Measurements from ENCODE around the gene CYP2J2.
"Not testable (repeated sequence)": the region's sequence is repeated elsewhere in the genome, so short reads cannot be mapped to it uniquely, and the experiment has no call there.

Gene CYP2J2

DNA sequence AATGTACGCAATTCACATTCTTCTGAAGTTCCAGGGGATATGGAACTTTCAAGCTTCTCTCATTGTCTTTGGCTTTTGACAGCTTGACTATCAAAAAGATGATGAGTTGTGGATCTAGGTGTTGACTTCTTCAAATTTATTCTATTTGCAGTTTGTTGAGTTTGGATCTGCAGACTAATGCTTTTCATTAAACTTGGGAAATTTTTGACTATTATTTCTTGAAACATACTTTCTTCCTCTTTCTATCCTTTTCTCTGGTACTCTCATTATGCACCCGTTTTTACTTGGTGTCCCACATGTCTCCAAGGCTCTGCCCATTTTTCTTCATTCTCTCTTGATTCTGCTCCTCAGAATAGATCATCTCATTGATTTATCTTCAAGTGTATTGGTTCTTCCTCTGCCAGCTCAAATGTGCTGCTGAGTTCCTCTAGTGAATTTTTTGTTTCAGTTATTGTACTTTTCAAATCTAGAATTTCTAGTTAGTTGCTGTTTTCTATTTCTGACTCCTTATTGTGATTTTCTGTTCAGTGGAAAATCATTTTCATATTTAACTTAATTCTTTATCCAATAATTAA lies 49.4 kb downstream of the CYP2J2 start:
- no peak for DNase-seq

DNA sequence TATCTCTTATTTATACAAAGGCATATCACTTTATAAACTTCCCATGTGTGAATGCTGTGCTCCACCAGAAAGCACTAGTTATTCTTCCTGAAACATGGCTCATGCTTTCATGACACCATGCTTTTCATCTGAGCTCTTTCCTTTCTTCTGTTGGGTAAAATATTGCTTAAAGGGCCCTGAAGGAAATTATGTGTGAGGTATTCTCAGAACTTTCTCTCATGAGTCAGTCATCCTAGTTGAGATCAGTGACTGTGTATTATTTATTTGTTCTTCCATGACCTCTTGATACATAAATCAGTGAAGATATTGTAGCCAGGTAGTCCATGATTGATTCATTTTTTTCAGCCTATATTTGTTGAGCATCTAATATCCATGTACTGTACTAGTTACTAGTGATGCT lies 54.8 kb downstream of the CYP2J2 start:
- DNase-seq = no peak

DNA sequence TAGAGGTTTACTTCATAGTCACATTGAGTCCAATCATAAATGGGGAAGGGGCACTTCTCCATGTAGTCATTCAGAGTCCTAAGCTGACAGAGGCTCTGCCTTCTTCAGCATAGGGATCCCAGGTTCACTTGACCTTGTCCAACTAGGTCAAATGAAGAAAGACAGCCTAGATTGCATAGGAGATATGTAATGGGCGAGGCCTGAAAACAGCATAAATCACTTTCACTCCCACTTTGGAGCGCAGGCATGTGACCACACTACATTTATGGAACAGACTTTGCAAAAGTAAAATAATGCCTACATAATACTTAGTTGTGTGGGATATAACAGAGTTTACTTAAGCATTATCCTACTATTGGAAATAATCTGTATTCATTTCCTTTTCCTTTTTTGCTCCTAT lies 60.1 kb downstream of the CYP2J2 start:
- no peak for DNase-seq

GRCh38 chr1:59857679-59858354 lies 68.8 kb downstream of the CYP2J2 start:
- no peak for DNase-seq

GRCh38 chr1:59856725-59857338 lies 69.7 kb downstream of the CYP2J2 start:
- no peak for DNase-seq

DNA sequence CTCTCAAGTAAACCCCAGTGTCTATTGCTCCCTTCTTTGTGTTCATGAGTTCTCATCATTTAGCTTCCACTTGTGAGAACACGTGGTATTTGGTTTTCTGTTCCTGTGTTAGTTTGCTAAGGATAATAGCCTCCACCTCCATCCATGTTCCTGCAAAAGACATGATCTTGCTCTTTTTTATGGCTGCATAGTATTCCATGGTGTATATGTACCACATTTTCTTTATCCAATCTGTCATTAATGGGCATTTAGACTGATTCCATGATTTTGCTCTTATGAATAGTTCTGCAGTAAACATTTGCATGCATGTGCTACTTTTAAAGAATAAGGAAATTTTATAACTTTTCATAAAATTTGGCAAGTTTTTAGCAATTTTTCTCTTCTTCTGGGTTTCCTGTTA lies 71.3 kb downstream of the CYP2J2 start:
- DNase-seq = not testable (repeated sequence)

DNA sequence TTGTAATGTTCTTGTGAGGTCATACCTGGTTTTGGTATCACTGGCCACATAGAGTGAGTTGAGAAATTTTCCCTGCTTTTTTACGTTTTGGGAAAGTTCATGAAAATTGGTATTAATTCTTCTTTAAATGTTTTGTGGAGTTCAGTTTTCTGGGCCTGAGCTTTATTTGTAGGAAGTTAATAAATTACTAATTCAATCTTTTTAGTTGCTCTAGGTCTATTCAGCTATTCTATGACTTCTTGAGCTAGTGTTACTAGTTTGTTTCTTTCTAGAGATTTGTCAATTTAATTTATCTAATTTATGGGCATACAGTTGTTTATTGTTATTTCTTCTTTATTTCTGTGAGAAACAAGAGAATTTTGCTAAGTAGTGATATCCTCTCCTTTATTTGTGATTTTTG lies 74.5 kb downstream of the CYP2J2 start:
- no peak for DNase-seq

DNA sequence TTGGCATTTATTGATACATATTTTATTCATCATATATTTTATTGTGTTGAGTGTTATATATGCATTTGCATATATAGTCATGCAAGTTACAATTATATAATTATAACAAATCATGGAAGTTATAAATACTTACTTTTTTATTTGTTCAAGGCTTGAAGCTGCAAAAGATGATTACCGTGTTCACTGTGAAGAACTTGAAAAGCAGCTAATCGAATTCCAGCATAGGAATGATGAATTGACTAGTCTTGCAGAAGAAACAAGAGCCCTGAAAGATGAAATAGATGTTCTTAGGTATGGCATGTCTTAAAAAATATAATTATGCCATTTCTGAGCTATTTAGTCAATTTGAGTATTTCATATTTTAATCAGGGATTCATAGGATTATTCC lies 79.7 kb downstream of the CYP2J2 start:
- no peak for DNase-seq

- DNase-seq = no peak
These were observed 80.2 kb downstream of the CYP2J2 start for GRCh38 chr1:59846209-59846894.

GRCh38 chr1:59845091-59845490 lies 81.5 kb downstream of the CYP2J2 start:
- no peak for DNase-seq
